NCI-H2081 (cell line): ENCODE data around the gene PRKACA.
A peak's percentile ranks its signal among the peaks of the same experiment; 100 is the strongest.

Source experiments
- DNase-seq, 2 experiments: peaks; one replicate each; lab custom pipeline; 2025; lab: John Stamatoyannopoulos, UW

The PRKACA gene

DNA sequence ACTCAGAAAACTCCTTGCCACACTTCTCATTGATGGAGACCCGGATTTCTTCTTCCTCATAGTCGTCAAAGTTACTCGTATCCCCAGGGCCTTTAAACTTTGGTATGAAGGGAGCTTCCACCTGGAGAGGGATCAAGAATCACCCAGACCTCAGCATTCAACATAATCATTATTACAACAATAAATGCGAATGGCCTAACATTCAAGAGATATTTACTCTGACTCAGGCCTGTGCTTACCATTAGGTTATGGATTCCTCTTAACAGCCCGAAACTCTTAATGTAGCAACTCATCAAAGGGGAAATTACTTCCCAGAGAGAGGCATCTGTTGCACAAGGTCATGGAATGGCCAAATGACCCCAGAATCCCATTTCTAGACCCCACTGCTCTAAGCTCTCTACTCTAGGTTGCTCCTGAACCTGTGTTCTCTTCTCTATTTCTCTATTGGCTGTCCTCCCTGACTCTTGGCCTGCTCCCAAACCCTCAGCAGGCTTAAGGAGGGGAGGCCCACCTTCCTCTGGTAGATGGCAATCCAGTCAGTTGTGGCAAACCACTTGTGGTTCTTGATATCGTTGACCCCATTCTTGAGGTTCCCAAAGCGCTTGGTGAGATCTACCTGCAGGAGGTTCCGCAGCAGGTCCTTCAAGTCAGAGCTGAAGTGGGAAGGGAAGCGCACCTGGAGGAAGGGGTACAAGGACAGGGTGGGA is 24.3 kb downstream of the PRKACA start:
- DNase-seq = no peak

DNA sequence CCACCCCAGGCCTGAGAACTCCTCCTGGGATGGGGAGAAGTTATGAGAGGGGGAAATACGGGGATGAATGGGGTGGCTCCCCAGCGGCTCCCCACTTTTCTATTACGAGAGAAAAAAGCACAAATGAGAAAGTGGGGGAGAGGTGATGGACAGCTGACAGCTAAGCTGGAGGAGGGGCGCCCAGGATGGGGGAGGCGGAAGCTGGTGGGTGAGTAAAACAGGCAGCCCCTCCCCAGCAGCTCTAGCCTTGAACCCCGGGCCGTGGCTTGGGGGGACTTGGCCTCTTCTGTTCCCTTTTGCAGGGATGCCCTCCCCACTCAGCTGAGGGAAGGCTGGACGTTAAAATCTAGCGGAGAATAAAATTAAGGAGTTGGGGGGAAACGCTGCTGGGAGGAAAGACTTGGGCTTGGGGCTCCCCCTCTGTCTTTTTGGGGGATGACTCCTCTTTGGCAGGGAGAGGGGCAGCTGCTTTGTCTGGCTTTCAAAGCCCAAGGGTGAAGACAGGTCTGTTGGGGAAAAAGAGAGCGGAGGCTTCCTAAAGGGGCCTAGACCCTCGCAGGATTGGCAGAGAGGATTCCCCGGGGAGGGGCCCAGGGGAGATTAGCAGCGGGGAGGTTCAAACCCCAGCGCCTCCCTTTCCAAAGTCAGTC is 25.6 kb downstream of the PRKACA start:
- DNase-seq = no peak

DNA sequence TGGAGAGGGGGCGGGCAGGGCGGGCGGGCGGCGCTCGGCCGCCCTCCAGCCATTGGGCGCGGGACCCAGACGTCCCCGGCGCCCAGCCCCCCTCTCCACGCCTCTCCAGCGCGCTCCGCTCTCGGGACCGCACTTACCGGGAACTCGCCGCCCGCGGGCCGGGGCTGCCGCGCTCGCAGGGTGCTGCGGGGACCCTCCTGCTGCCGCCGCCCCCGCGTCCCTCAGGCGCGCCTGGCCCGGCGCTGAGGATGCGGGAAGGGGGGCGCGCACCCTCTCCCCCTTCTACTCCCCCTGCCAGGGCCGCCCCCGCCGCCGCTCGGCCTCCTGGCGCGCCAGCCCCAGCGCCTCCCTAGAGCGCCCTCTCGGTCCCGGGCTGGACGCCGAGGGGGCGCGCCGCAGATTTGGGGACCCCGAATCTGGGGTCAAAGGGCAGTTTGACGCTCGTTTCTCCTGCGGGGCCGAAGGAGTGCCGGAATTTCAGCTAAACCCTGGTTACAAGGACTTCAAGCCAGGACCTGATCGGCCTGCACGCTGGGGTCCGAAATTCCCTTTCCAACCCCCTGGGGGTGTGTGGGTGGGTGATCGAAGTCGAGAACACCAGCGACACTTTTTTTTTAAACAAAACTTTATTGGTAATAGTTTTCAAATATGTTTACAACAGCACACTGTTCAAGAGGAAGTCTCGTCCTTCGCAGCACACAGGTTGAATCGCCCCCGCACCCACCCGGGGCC is 26.3 kb downstream of the PRKACA start:
- DNase-seq = peak; percentile 89 to 90

DNA sequence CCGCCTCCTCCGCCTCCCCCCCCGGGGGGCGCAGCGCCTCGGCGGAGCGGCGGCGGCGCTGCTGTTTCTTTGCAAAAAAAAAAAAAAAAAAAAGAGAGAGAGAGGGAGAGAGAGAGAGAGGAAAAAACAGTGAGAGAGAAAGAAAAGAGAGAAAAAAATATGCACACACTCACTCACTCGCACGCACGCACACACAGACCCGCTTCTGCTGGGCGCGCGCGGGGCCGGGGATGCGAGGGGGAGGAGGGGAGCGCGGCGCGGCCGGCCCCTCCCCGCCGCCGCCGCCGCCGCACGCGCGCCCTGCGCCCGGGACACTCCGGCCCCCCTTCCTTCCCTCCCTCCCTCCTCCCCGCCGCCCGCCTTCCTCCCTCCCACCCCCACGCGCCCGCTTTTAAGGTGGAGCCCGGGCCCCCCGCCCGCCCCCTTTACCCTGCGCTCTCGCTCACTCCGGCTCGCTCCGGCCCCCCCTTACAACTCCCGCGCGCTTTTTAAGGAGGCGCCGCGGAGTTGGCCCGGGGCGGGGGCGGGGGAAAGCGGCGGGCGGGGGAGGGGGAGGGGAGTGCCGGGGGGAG is 27.0 kb downstream of the PRKACA start, which contains the start of gene SAMD1:
Gene SAMD1 (minus strand): TSS at position 243 of the 572 bp plus-strand sequence.
- peak; percentile 89 to 90 for DNase-seq

DNA sequence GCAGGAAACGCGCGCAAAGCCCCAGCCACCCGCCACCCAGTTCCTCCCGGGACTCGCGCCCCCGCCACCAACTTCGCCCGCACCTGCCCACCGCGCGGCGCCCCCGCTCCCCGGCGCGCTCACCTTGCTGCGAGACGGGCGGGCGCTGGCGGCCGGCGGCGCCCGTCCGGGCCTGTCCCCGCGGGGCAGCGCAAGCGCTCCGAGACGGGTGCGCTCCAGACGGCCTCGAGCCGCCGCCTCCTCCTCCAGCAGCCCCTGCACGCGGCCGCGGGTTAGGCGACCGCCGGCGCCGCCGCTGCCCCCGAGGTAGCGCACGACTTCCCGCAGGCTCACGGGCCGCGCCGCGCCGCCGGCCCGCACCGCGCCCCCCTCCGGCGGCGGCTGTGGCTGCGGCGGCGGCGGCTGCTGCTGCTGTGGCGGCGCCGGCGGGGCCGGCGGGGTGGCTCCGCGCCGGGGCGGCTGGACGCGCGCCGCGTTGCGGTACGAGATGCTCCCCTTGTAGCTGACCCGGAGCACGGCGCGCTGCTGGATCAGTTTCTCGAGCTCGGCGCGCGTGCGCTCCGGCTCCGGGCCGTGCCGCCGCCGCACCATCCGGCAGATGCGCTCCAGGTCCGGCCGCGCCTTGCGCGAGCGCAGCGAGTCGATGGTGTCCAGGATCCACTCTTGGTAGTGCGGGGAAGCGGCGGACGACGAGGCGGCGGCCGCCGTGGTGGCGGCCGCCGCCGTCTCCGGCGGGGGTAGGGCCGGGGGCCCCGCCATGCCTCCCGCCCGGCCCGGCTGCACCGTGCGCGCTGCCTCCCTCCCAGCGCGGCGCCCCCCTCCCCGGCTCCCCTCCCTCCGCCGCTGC is 27.7 kb downstream of the PRKACA start:
- peak in 1 of 2 experiments; percentile 32 for DNase-seq

DNA sequence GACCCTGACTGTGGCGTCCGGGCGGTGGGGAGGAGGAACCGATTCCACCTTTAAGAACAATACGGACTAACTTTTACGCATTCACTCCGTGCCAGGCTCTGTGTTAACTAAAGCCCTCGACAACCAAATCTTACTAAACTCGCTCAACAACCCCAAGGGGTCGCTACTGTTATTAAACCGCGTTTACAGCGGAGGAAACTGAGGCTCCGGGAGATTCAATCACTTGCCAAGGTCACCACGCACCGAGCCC is 28.2 kb downstream of the PRKACA start:
- DNase-seq = peak in 1 of 2 experiments; percentile 14

DNA sequence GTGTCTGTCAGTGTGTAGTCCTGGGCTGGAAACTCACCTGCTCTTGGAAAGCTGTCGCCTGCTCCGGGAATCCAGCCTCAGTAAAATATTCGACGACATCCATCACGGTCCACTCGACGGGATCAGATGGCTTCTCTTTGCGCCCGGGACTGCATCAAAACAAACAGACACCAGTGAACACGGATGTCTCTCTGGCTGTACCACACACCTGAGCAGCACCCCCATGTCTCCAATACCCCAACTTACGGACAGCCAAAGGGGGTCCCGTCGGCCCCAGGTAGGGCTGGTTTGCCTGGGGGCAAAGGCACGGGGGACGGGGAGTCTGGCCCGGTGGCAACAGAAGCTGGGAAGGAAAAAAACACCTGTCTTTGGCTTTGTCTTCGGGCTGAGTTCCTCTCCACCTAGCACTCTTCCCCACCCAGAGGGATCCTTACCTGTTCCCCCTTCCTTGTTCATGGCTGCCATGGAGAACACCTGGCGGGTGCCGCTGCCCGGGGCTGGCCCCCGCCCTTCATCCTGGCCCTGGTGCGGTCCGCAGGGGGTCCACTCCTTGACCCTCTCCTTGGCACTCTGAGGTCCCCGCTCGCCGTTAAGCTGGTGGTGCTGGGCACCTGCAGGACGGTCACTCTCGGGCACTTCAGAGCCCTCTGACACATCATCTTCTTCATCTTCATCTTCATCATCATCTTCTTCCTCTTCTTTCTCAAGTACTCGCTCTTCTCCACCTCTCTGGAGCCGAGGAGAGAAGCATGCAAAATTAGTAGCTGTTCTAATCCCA is 28.7 kb downstream of the PRKACA start:
- DNase-seq = no peak

DNA sequence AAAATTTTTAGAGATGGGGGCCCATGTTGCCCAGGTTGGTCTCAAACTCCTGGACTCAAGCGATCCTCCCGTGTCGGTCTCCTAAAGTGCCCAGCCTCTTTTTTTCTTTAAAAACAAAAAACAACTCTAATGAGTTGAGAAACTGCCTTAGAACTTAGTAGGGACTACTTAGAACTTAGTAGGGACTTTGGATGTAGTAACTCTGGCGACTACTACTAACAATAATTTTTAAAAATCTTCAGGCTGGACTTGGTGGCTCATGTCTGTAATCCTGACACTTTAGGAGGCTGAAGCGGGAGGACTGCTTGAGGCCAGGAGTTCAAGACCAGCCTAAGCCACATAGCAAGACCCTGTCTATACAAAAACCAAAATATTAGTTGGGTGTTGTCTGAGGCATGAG is 31.5 kb downstream of the PRKACA start:
- no peak for DNase-seq

DNA sequence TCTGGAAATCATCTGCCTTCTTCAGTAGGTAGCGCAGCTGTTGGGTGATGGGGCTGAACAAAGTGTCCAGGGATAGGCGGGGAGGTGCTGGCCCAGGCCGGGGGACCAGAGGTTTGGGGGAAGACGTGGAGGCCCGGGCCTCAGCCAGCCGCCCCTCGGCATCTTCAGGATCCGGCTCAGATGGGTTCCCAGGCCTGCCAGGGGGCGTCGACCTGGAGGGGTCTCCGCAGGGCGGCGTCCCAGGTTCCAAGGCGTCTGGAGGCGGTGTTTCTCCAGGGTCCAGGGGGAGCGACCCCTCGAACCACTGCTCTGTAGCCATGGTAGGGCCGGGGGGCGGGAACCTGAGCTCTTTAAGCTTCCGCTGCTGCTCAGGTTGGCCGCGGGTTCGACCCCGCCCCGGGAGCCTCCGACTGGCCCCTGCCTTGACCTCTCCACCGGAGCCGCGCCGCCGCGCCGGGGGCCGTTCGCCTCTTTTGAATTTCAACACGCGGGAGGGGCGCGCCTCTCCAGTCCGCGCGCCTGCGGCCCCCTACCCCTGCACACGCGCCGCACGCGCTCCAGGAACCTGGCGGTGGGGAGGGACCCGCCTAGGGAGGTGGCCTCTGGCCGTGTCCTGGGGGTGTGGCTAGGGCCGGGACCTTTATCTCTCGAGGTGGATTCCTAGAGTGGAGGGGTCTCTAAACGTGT is 32.1 kb downstream of the PRKACA start, which contains the start of gene C19orf67:
Gene C19orf67 (minus strand): TSS at position 475 of the 687 bp plus-strand sequence. CDS start 156 bp downstream, at position 319.
- no peak for DNase-seq

DNA sequence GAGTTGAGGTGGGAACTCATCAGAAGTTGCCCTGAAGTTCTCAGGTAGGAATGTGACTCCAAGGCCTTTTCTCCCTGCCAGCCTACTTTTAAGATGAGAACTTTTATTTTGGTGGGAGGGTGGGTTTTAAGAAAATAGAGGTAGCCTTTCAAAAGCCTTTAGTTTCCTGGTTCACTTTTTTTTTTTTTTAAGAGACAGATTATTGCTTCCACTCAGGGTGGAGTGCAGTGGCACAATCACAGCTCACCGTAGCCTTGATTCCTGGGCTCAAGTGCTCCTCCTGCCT is 34.9 kb downstream of the PRKACA start:
- DNase-seq = no peak

DNA sequence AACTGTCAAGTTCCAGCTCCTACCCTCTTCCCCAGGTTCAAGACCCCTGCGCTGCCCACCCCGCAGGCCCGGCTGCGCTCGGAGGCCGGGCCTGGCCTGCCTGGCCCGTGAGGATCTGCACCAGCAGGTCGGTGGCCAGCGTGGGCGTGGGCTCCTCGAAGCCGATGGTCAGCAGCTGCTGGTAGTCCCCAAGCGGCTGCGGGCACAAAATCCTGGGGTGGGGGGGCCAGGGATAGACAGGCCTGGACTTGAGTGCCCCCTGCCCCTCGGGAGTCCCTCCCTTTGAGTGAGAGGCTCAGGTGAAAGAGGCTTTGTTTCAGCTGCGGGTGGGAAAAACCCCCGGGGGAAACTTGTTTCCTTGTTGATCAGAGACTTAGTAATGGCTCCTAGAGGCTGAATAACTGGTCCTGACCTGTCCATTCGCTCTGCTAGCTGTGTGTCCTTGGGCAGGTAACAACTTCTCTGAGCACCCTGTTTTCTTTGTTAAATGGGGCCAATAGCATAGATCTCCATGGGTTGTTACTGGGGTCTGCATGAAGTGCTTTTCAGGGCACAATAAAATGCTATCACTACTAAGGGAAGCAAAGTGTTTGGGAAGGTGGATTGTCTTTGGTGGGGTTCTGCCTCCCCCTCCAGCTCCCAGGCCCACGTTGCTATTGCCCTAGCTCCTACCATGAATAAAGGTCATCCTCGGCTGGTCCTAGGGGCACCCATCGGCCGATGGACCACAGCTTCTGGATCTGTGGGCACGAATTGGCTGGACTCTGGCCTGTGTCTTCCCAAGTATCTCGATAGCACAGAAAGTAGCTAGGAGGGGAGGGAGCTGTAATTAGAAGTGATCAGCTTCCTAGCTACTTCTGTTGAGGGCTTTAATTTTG is 35.5 kb downstream of the PRKACA start:
- no peak for DNase-seq

DNA sequence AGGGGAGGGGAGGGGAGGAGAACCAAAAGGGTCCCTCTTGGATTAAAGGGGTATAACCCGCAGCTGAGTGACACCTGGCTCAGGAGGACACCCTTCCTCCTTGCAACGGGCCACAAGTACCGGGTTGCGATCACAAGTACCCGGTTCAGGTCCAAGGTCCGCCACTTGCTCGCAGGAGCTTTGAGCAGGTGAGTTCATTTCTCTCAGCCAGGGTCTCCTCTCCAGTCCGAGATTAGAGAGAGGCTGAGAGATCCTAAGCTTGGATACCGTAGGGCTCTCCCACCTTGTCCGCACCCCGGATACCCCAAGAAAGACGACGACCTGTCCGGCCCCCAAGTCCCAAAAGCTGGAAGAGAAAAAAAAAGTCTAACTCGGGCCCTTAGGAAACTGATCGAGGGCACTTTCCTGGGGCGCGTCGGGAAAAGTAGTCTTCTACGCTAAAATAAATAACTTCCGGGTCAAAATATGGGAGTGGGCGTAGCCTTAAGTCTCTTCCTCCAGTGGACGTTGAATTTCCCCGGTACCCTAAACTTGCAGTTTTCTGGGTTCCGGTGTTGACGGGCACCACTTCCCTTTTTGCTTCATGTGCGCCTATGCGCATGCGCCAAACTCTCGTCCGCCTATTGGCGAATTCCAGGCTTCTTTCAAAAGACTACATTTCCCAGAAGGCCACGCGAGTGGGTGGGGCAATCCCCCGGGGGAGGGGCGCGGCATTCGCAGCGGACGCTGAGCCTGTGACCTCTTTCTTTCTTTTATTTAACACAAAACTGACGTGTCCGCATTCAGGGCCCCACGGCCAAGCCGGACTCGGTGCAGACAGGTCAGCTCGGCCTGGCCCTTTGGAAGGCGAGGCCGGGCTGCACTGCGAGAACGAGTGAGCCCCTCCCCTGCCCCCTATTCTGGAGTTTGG is 36.4 kb downstream of the PRKACA start:
- DNase-seq = peak; percentile 97 to 99

DNA sequence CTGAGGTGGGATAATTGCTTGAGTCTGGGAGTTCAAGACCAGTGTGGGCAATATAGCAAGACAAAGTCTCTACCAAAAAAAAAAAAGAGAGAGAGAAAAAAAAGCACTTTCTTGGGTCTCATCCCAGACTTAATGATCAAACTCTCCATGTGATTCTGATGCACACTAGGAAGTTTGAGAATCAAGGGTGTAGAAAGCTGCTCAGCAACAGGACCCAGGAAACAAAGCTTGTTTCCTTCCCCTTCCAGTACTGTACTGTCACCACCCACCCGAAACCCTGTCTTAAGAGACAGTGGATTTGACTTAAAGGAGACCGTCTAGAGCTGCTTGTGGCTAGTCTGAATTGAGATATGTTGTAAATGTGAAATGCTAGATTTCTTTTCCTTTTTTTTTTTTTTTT is 39.2 kb downstream of the PRKACA start:
- DNase-seq = no peak

DNA sequence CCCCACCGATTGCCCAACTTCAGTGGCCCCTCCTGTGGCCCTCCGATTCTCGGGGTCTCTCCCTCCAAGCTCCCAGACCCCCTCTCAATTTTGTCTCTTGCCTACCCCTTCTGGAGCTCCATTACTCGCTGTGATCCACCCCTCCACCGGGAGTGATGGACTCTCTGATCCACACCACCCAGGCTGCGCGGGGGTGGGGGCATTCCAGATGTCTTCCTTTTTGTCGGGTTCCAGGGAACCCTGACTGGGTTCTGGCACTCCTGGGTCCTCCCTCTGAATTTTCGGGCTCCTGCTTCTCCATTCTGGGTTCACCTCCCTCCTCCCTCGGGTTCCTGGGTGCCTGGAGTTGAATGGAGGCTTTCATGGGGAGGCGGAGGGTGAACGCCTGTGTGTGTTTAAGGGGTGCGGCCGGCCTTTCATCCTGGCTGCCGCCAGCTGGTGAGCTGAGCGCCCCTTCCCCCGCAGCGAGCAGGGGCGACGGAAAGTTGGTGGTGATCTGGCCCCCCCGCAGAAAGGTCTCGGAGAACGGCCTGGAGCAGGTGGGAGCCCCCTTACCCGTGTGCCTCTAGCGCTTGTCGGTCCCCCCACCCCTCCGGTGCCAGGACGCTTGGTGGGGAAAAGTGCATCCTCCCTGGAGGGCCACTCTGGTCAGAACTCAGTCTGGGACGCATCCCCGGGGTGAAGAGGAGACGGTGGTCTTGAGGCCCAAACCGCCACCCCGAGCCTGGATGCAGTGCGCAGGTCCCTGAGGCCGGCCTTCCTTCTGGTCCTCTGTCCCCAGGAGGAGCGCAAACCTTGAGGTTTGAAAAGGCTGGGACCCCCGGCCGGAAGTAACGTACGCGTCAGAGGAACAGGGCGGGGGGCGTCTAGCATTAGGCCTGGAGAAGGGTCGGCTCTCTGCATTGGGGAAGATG is 43.4 kb downstream of the PRKACA start:
- DNase-seq = peak in 1 of 2 experiments; percentile 41

DNA sequence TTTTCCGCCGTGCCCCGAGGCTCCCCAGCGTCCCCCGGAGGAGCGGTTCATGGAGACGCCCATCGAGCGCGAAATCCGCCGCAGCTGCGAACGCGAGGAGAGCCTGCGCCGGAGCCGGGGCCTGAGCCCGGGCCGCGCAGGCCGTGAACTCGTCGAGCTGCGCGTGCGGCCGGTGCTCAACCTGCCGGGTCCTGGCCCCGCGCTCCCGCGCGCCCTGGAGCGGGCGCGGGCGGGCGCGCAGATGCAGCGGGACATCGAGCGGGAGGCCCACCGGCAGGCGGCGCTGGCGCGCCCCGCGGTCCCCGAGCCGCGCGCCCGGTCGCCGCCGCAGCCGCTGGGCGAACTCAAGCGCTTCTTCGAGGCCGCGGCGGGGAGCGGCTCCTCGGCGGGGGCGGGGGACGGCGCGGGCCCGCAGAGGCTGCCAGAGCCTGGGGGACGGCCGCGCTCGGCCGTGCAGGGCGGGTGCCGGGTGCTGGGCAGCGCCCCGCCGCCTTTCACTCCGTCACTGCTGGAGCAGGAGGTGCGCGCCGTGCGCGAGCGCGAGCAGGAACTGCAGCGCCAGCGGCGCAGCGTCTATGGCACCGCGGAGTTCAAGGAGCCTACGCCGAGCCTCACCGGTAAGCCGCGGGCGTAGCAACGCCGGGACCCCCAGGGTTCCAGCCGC is 44.2 kb downstream of the PRKACA start:
- DNase-seq = peak; percentile 61 to 83

DNA sequence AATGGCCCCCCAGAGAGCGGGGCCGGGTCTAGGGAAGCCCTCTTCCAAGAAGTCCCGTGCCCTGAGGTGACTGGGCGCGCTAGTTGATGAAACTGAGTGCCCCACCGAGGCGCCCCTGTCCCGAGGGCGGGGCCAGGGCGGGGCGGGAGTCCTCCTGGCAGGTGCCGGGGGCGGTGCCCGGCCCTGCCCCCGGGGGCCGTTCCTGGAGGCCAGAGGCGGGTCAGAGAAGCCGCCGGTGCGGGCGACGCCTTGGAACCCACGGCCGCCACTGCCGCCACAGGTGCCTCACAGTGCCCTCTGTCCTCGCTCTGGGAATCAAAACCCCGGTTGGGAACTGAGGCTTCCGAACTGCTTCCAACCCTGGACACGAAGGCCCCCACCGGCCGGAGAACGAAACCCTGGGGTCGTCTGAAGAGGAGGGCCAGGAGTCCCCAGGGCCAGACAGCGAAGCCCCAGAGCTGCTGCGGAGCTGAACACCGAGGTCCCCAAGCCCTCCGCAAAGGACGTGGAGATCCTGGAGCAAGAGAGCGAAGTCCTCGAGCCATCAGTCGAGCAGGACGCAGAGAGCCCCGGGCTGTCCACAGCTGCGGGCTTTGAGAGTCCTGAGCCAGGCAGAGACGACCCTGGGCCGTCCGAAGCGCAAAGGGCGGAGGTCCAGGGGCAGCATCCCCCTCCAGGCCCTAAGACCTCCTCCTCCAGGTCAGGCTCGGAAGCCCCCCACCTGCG is 44.9 kb downstream of the PRKACA start, which contains the start of gene MISP3:
Gene MISP3 (plus strand): TSS at position 252 of the 726 bp plus-strand sequence. CDS start 524 bp downstream, outside the sequence.
- peak in 1 of 2 experiments; percentile 54 for DNase-seq
